ENCODE results near the gene BET1L.

DNA sequence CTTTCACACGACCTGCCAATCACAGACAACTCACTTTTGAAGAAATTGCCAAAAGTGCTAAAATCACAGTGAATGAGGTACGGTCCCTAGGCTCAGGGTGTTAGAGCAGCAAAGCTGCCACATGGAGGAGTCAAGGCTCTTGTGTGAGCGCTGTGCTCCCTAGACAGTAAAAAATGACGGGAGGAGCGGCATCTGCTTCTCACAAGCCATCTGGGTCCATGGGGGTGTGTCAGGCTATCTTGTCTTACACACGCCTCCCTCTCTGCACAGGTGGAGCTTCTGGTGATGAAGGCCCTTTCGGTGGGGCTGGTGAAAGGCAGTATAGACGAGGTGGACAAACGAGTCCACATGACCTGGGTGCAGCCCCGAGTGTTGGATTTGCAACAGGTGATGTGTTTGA lies 44.4 kb upstream of the BET1L start:
- no peak for TF ChIP-seq SIN3A (IDR thresholded peaks at IDR 0.05; ENCODE audit: borderline replicate concordance, insufficient read depth, low read length)
- no peak for TF ChIP-seq TAF1 (IDR thresholded peaks at IDR 0.05; ENCODE audit: borderline replicate concordance, insufficient read depth, low read length)

Data from PFSK-1 (cell line).